Kidney tubule cell (primary cell): ENCODE measurements around the gene SLC25A22.

ENCODE experiments used
- DNase-seq: peaks from one replicate; pipeline ENCODE4 v3.0.0-alpha.2; 2018; ENCODE audit warnings: low spot score

SLC25A22 gene

GRCh38 chr11:821512-822371 is 23.7 kb upstream of the SLC25A22 start:
- no peak for DNase-seq

GRCh38 chr11:820655-821511 is 22.8 kb upstream of the SLC25A22 start:
- peak; percentile 92 for DNase-seq

DNA sequence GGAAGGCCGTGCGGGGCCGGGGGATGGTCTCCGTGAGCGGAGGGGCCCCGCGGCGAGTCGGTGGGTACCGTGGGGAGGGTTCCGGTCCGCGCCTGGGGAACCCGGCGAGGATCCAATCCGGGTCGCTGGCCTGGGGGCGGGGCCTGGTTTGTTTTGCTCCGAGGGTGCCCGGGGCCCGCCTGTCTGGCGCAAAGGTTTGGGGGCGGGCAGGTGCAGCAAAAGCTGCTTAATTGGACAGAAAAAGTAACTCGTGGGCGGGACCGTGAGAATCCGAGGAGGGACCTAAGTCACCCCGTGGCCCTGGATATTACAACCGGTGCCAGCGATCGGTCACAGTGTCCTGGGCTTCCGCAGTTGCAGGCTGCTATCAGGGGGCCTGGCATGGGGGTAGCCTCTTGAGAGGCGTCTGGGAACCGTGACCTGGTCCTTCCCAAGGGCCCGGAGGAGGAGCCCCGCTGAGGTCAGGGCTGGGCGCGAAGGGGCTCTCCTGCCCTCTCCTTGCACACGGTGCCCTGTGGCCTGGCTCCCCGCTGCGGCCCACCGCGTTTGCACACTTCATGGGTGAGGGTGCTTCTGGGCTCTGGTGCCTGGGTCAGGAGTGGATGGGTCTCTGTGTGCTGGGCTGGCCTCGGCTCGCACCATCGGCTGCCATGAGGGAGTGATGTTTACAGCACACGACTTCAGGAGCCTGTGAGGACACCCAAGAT is 22.0 kb upstream of the SLC25A22 start:
- DNase-seq, result peak; percentile 90

DNA sequence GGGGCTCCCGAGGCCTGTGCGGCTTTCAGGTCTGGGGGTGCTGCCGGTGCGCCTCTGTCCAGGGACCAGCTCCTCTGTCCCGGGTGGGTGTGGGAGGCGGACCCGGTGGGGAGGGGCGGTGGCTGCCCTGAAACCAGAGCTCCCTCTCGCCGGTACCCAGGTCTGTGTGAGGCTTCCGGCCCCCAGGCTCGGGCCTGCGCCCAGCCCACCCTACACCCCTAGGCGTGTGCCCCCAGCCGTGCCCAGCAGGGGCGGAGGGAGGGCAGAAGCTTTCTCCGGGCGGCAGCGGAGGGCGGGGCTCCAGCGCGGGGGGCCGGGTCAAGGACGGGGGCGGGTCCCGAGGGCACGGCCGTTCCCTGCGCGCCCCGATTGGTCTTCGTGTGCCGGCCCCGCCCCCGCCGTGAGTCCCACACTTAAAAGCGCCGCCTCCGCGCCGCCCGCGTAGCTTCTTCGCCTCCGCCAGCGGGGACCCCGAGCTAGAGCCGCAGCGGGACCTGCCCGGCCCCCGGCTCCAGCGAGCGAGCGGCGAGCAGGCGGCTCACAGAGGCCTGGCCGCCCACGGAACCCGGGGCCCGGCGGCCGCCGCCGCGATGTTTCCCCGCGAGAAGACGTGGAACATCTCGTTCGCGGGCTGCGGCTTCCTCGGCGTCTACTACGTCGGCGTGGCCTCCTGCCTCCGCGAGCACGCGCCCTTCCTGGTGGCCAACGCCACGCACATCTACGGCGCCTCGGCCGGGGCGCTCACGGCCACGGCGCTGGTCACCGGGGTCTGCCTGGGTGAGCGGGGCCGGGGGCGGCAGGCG is 21.2 kb upstream of the SLC25A22 start:
- peak; percentile 89 for DNase-seq

DNA sequence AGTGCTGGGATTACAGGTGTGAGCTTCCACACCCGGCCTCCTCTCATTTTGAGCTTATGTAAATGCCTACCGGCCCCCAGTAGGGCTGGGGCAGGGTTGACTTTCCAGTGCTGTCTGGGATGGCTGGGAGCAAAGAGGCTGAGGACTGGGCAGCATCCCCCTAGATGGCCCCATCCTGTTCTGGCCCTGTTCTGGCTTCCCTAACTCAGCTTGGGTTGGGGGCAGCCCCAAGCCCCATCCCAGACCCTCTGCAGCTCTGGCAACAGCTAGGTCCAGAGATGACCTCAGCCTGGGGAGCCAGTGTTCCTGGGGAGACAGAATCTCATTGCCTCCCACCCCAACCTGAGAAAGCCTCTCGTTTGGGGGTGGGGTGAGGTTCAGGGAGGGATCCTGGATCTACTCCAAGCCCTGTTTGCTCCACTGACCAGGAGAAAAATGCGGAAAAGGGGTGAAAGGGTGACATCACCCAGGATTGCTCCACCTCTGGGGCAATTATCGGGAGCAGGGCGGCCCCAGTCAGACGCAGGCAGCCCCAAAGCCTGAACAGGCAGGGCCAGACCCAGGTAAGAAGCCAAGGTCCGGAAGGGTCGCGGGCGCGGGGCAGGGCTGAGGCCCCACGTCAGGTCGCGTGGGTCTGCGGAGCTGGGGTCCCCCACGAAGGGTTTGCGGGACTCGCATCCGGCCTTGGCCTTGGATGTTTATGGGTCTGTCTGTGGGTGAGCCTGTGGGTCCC is 20.5 kb upstream of the SLC25A22 start, which contains the start of gene PNPLA2:
Gene PNPLA2 (plus strand): TSS at position 519 of the 733 bp plus-strand sequence. CDS start 805 bp downstream, outside the sequence.
- DNase-seq, result peak; percentile 90

- no peak for DNase-seq
These were observed 18.3 kb upstream of the SLC25A22 start for GRCh38 chr11:816433-816779.

- DNase-seq, result no peak
These were observed 17.8 kb upstream of the SLC25A22 start for GRCh38 chr11:815675-816432.

DNA sequence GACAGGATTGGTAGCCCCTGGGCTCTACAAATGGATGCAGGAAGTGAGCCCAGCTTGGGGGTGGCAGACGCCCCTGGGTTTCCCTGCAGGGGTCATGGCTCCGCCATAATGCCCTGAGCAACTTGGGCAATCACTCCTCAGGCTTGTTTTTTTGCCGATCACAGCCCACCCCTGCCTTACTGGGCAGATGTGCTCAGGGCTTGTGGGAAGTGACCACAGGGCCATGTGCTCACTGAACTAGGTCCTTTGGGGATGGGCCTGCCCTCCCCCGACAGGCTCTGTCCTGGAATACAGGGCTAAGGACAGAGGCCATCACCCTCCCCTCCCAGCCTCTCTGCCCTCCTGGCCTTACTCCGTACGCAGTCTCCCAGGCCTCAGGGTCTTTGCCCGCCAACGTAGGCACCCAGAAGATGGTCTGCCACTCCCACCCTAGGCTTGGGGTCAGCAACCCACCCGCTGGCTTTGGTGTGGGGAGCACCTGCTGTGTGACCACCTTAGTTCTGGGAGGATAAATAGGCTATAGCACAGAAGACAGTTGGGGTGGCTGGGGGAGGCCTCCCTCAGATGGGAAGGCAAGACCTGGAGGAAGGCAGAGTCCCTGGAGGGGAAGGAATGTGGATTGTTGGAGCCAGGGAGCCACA is 15.5 kb upstream of the SLC25A22 start:
- no peak for DNase-seq

DNA sequence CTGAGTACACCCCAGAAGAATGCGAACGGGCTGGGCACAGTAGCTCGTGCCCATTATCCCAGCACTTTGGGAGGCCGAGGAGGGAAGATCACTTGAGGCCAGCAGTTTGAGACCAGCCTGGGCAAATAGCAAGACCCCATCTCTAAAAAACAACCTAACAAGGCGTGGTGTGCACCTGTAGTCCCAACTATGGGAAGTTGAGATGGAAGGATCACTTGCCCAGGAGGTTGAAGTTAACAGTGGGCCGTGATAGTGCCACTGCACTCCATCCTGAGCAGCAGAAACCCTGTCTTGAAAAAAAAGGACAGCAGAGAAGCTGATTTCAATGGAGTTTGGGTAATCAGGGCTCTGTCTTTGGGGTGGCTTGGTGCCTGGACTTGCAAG is 15.0 kb upstream of the SLC25A22 start:
- DNase-seq, result no peak

DNA sequence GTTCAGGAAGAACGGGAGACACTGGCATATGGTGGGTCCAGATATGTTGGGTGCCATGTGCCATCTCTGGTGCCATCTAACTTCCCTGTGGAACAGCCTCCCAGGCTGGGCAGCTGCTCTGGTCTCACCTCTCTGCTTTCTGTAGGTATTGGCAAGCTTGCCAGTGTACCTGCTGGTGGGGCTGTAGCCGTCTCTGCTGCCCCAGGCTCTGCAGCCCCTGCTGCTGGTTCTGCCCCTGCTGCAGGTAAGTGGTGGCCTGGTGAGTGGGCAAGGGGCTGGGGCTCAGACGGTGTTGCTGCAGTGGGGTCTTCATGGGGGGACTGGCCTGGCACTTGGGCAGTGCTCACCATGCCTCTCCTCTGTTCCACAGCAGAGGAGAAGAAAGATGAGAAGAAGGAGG is 14.3 kb upstream of the SLC25A22 start:
- DNase-seq, result no peak

- peak; percentile 35 for DNase-seq
These were observed 13.6 kb upstream of the SLC25A22 start for GRCh38 chr11:811446-812245.

- DNase-seq, result no peak
These were observed 12.0 kb upstream of the SLC25A22 start for GRCh38 chr11:810040-810567.

GRCh38 chr11:809287-810039 is 11.4 kb upstream of the SLC25A22 start, which contains the start of gene RPLP2:
TSS of gene RPLP2 (plus strand) at chr11:809967. CDS start at chr11:810235, 268 bp downstream.
- DNase-seq, result peak; percentile 96

- no peak for DNase-seq
These were observed 10.6 kb upstream of the SLC25A22 start for GRCh38 chr11:808427-809286.

GRCh38 chr11:804599-804964 is 6.5 kb upstream of the SLC25A22 start:
- DNase-seq, result no peak

DNA sequence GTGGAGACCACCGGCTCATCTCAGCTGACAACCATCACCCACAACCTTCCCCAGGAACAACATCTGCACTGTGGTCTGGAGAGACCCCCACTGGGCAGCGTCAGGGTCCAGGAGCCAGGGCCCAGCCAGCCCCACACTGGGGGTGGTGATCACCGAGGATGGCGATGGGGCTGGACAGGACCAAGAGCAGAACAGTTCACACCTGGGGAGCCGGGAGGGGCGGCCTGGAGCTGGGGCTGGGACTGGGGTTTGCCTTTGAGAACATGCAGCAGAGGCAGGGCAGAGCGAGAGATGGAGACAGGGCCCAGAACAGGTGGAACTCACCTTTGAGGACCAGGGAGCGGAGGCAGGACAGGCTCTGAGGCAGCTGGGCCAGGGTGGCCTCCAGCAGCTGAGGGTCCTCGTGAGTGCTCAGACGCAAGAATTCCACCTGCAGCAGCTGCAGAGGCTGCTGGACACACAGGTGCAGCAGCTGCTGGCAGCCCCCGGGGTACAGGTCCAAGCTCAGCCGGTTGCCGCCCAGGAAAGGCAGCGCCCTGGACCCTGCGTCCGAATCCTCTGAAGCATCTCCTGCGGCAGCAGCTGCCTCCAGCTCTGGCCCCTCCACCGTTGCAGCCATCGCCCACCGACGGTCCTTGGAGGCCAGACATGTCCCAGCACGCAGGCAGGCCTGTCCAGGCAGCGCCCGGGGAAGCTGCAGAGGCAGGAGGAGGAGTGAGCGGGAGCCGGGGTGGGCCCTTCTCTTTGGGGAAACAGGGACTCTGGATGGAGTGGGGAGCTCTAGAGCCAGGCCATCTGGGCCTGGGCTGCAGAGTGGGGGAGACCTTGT is 5.9 kb upstream of the SLC25A22 start:
- DNase-seq, result no peak
